ENCODE data around the gene EID1.

EID1 gene

DNA sequence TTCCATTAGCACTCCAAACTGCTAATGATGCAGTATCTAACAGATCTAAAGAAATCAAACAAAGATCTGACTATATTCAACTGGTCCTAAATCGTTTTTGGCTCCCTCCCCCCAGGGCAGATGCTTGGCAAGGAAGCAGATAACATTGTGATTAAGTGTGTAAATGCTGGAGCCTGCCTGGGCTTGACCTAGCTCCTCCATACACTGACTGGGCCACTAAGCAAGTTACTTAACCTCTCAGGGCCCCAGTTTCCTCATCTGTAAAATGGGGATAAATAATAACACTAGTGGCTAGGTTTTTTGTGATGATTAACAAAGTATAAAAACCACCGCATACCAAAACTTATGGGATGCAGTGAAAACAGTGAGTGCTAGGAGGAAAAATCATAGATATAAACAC, 9.2 kb downstream of the EID1 start:
- no peak overlapping the region for H3K4me3 Mint-ChIP-seq
- TF ChIP-seq, protein P1, sequence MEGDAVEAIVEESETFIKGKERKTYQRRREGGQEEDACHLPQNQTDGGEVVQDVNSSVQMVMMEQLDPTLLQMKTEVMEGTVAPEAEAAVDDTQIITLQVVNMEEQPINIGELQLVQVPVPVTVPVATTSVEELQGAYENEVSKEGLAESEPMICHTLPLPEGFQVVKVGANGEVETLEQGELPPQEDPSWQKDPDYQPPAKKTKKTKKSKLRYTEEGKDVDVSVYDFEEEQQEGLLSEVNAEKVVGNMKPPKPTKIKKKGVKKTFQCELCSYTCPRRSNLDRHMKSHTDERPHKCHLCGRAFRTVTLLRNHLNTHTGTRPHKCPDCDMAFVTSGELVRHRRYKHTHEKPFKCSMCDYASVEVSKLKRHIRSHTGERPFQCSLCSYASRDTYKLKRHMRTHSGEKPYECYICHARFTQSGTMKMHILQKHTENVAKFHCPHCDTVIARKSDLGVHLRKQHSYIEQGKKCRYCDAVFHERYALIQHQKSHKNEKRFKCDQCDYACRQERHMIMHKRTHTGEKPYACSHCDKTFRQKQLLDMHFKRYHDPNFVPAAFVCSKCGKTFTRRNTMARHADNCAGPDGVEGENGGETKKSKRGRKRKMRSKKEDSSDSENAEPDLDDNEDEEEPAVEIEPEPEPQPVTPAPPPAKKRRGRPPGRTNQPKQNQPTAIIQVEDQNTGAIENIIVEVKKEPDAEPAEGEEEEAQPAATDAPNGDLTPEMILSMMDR (IDR thresholded peaks at IDR 0.05; ENCODE audit: unreplicated experiment in 3 of 3) = no peak
- H3K27ac Mint-ChIP-seq = no peak overlapping the region
- H3K4me1 Mint-ChIP-seq = peaks cover 21% of the 10 kb centered on the region
- no peaks in the 10 kb centered on the region for H3K27me3 Mint-ChIP-seq (ENCODE audit: low read depth)
- no peaks in the 10 kb centered on the region for H3K9me3 Mint-ChIP-seq
- no peaks in the 10 kb centered on the region for H3K36me3 Mint-ChIP-seq (ENCODE audit: low read depth)

DNA sequence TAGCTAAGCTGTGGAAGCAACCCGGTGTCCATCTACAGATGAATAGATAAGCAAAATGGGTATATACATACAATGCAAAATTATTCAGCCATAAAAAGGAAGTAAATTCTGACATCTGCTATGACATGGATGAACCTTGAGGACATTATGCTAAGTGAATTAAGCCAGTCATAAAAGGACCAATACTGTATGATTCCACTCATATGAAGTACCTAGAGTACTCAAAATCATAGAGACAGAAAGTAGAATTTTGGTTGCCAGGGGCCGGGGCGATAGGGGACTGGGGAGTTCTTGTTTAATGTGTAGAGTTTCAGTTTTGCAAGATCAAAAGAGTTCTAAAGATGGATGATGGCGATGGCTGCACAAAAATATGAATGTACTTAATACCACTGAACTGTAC, 10.3 kb downstream of the EID1 start:
- H3K9me3 Mint-ChIP-seq = no peaks in the 10 kb centered on the region
- H3K4me3 Mint-ChIP-seq = no peak overlapping the region
- H3K27me3 Mint-ChIP-seq (ENCODE audit: low read depth) = no peaks in the 10 kb centered on the region
- peaks cover 20% of the 10 kb centered on the region for H3K4me1 Mint-ChIP-seq
- TF ChIP-seq, protein P1 (IDR thresholded peaks at IDR 0.05; ENCODE audit: unreplicated experiment in 3 of 3) = no peak
- H3K27ac Mint-ChIP-seq = no peak overlapping the region
- no peaks in the 10 kb centered on the region for H3K36me3 Mint-ChIP-seq (ENCODE audit: low read depth)

DNA sequence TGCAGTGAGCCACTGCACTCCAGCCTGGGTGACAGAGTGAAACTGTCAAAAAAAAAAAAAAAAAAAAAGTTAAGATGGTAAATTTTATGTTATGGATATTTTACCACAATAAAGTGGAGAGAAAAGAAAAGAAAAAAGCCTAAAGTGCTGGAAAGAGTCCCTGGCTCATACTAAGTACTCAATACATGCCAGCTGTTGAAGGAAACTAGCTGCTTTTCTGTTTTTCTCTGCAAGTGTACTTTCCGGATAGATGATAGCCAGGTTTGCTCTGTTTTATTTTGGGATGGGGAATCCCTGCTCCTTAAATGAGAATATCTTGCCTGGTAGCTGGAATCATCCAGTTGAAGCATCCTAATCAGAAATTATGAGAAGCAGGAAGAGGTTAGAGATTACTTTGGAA, 10.9 kb downstream of the EID1 start:
- H3K9me3 Mint-ChIP-seq = no peaks in the 10 kb centered on the region
- peaks cover 20% of the 10 kb centered on the region for H3K4me1 Mint-ChIP-seq
- H3K27me3 Mint-ChIP-seq (ENCODE audit: low read depth) = no peaks in the 10 kb centered on the region
- H3K36me3 Mint-ChIP-seq (ENCODE audit: low read depth) = no peaks in the 10 kb centered on the region
- TF ChIP-seq, protein P1 (IDR thresholded peaks at IDR 0.05; ENCODE audit: unreplicated experiment in 3 of 3) = no peak
- H3K27ac Mint-ChIP-seq = no peak overlapping the region
- no peak overlapping the region for H3K4me3 Mint-ChIP-seq

DNA sequence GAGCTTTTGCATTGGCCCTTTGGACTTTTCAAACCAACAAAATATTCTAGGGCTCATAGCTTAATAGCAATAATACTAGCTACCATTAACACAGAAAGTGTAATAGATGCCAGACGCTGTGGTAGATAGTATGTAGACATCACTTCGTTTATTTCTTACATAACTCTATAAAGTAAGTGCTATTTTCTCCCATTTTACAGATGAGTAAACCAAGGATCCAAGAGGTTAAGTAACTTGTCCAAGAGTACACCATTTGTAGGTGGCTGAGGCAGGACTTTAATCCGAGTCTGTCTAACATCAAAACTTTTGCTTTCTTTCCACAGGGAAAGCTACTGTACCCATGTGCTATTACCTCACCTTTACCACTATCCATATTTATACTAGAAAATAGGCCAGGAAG, 12.0 kb downstream of the EID1 start:
- no peak overlapping the region for H3K4me3 Mint-ChIP-seq
- no peaks in the 10 kb centered on the region for H3K36me3 Mint-ChIP-seq (ENCODE audit: low read depth)
- no peaks in the 10 kb centered on the region for H3K27me3 Mint-ChIP-seq (ENCODE audit: low read depth)
- peaks cover 20% of the 10 kb centered on the region for H3K4me1 Mint-ChIP-seq
- H3K27ac Mint-ChIP-seq = peak overlapping the region in 1 of 3 experiments; percentile 49
- TF ChIP-seq, protein P1 (IDR thresholded peaks at IDR 0.05; ENCODE audit: unreplicated experiment in 3 of 3) = no peak
- no peaks in the 10 kb centered on the region for H3K9me3 Mint-ChIP-seq

DNA sequence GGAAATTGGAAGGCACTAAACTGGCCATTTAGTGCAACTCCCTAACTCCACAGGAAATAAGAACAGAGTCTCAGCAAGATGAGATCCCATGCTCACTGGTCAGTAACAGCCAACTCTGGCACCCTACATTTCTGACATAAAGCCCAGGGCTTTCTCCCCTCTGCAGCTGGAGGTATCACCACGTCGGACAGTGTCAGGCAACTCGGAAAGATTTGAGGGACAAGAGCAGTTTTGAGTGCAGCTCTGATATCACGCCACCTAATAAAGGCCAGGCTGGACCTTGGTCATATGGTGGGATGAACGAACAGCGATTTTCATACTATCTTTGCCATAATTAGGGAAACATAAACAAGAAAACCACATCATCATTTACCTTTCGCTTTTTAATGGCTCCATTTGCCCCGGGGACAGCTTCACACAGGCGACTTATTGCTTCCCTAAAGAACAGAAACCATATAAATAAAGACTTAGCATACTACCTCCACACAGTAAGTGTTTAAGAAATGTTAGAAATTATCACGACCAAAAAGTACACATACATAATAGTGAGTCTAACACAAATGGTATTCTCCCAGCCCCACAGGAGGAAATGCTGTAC, 12.5 kb downstream of the EID1 start:
- Mint-ChIP-seq H3K27ac (peak overlapping the region in 2 of 3 experiments; percentile 9 to 49), H3K4me3 (no peak overlapping the region), H3K27me3 (ENCODE audit: low read depth) (no peaks in the 10 kb centered on the region), H3K9me3 (no peaks in the 10 kb centered on the region), H3K36me3 (ENCODE audit: low read depth) (no peaks in the 10 kb centered on the region), H3K4me1 (peaks cover 20% of the 10 kb centered on the region)
- TF ChIP-seq, protein P1 (IDR thresholded peaks at IDR 0.05; ENCODE audit: unreplicated experiment in 3 of 3) = no peak

DNA sequence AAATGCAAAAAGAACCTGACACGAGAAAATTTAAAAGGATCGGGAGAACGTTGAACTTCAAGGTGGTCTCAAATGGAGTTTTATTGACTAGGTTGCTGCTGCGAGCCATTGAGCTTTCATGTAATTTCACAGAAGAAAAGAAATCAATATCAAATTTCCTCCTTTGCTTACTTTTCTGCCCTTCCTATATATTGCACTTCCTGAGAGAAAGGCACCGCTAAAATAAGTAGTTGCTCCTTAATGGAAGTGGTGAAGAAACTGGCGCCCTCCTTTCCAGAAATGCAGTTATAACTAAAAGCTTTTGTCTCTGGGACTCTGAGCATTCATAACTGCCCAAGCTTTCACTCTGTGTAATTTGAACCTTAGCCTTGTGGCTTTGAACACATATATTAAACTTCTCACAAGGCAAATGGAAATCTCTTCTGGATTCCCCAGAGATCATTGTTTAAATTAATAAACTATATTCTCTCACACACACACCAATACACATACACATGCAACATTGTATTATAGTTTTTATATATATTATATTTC, 13.4 kb downstream of the EID1 start:
- peaks cover 20% of the 10 kb centered on the region for H3K4me1 Mint-ChIP-seq
- TF ChIP-seq, protein P1 (IDR thresholded peaks at IDR 0.05; ENCODE audit: unreplicated experiment in 3 of 3) = no peak
- no peaks in the 10 kb centered on the region for H3K9me3 Mint-ChIP-seq
- H3K27ac Mint-ChIP-seq = peak overlapping the region in 2 of 3 experiments; percentile 4 to 49
- no peaks in the 10 kb centered on the region for H3K36me3 Mint-ChIP-seq (ENCODE audit: low read depth)
- H3K27me3 Mint-ChIP-seq (ENCODE audit: low read depth) = no peaks in the 10 kb centered on the region
- H3K4me3 Mint-ChIP-seq = no peak overlapping the region

All from nephron (organoid).